DMS153 (cell line): ENCODE results near the gene NUP210L.

Source experiments
- DNase-seq: peaks from one replicate; lab custom pipeline; 2025; lab: John Stamatoyannopoulos, UW

The NUP210L gene

DNA sequence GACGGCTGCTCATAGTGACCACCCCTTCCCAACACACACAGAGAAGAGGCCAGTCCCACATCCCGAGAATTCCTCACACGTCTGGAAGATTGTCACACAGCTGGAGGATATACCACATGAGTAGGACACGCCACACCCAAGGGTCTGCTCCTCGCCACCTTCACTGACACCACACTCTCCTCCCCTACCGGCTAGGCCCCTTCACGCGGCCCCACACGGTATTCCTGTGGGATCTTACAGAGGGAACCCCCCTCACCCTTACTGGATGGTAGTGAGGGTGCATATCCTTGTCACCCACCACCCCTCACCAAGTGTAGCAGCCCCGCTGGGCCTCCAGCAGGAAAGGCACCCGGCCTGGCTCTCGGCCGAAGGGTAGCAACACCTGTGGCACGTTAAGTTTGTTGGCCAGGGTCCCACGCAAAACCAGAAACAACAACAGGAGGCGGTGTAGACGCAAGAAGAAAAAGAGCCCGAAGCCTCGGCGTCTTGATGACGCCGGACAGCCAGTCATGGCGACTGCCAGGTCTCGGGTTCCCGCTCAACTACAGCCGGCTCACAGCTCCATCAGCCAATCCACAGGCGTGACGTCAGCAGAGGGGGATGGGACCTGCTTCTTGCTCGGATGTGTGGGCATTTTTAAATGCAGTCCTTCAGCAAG, at the start of gene NUP210L:
NUP210L (minus strand) TSS at position 540 of the 658 bp plus-strand sequence.
- peak; percentile 77 for DNase-seq

DNA sequence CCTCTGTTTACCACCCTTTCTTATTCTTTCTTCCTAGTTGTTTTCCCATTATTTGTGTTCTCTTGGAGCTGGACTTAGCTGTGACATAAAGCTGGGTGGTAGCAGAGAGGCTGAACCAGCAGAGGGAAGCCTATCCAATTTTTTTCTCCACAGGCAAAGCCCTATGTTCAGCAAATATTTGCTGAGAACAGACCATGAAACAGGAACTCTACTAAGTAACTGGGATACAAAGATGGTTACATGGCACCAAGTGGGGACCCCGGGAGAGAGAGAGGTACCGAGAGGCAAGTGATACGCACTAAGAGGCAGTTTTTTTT, 44.6 kb upstream of the NUP210L start:
- no peak for DNase-seq

DNA sequence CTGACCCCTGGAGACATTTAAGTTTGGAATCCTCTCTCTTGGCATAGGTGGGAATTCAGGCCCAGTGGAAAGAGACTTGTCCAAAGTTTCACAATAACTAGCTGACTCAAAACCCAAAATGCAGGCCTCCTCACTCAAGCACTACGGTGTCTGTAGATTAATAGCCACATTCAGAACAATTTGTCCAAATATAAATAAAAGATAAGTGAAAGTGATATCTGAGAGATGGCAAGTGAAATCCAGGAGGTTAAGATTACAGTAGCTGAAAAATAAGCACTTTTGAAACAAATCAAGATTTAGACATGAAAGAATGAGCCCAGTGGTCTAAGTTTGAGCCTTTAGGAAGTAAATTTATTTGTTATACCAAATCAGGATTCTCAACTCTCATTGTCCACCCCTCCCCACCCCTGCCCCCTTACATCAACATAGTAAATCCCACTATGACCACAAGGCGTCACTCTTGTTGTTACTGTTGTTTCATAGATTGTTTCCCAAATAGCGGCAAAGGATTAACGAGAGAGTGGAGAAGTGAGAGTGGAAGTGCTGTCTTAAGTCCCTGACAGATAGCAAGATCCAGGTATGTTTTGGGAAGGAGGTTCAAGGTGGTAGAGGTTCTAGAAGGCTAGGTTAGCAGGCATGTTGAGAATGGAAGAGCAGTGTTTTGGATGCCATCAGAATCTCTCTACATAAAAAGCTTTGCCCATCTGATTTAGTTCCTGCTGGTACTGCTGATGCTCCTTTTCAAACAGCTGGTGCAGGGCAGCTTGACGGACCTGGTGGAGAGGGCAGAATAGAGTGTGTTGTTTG, 44.1 kb upstream of the NUP210L start:
- DNase-seq: peak; percentile 55

DNA sequence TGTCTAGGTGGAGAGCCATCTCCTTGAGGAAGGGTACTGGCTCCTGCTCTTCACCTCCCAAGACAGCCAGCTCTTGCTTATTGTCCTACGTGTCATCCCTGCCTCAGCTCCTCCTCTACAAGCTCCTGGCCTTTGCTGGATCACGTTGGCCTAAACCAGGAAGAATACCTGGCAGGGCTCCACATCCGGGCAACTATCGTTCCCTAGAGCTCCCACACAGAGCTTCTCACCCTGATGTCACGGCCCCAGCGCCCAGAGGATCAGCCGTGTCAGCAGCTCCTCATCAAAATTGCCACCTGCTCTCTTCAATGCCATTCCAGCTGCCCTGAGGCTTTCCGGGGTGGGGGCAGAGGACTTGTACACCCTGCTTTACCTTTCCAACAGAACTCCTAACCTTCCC, 38.9 kb upstream of the NUP210L start:
- peak; percentile 75 for DNase-seq

DNA sequence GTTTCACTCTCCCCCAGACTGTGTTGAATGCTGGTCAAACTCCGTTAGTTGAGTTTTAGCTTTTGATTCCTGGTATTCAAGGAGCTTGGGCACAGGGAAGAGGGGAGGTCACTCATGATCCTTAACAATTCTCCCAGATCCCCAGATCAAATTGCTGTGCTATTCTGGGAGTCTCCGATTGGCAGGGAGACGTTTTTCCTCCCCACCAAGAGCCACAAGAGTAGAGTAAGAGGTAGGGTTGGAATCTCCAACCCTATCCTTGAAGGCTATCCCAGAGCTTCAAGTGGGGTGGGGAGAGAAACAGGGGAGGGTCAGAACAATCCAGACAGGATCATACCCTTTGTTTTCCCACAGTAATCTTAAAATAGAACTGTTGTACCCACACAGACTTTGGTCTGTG, 37.6 kb upstream of the NUP210L start:
- no peak for DNase-seq

DNA sequence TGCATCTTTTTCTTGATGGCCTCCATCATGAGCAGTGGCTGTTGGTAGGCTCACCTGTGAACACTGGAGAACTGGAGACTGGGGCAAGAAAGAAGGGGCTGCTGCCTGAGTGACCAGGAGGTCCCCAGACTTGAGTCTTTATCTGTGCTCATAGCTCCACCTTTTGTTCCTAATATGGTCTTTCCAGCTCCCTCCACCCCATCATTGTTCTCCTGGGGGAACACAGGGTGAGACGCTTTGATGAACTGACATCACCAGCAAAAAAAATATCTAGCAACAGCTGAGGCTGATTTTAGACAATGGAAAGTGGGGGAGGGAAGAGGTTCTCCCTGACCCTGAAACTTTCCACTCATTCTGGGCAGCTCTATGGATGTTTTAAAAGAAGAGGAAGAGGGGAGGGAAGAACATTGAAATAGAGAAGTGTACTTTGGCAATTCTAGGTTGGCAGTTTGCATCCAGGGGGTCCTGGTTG, 37.2 kb upstream of the NUP210L start, which contains the start of gene TPM3:
TPM3 (minus strand) TSS at position 111 of the 472 bp plus-strand sequence; CDS start at position 29, 82 bp downstream.
- no peak for DNase-seq

DNA sequence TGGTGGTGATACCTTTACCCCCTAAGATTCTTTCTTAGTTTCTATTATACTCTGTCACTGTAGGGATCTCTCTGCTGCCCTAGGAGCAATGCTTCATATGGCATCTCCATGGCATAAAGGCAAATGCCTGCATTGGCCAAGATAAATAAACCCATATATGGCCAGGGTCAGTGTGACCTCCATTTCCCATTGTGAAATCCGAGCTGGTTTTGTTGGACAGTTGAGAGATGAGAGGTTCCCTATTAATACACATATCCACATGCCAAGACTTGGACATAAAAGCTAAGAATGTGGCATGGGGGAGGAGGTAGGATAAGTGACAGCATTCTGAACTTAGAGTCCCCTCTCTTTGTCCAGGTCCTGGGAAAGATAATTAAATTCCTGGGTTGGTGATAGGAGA, 35.7 kb upstream of the NUP210L start:
- no peak for DNase-seq

DNA sequence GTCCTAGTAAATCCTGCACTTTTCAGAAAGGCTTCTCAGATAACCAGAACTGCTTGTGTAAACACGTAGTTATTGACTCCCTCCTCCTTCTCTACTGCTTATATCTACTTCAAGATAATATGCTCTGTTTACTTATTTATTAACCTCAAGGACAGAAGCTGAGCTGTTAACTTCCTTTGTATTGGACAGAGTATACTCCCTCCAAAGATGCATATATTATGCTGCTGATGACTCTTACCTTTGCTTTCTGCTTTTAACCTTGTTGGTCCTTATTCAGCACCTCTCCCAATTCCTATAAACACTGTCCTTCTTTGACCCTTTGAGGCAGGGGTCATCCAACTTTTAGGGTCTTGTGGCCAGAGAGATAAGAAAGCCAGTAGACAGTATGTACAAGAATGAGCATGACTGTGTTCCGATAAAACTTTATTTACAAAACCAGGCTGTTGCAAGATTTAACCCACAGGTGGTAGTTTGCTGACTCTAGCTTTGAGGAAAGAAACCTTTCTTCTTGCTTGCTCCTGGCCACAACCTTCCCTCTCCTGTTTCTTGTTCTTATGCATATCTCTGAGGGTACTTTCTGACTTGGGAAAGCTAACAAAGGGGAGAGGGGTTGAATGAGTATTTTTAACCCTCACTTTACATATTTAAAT, 32.1 kb upstream of the NUP210L start:
- DNase-seq: no peak

DNA sequence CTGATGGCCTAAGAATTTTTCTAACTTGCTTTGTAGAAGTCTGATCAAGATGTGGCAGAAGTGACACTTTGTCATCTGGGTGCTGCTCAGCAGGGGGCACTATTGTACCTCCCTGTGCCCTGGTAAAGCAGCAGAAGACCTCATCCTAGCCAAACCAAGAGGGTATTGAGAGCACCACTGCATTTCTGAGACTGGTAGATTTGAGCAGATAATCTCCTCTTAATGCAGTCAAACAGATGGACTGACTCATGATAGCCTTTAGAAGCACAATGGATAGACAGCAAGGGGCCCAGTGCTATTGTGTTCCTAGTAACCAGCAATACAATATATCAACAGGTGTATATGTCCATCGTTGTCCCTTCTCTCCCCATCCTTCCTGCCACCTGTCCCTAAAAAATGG, 31.3 kb upstream of the NUP210L start:
- DNase-seq: peak; percentile 77

DNA sequence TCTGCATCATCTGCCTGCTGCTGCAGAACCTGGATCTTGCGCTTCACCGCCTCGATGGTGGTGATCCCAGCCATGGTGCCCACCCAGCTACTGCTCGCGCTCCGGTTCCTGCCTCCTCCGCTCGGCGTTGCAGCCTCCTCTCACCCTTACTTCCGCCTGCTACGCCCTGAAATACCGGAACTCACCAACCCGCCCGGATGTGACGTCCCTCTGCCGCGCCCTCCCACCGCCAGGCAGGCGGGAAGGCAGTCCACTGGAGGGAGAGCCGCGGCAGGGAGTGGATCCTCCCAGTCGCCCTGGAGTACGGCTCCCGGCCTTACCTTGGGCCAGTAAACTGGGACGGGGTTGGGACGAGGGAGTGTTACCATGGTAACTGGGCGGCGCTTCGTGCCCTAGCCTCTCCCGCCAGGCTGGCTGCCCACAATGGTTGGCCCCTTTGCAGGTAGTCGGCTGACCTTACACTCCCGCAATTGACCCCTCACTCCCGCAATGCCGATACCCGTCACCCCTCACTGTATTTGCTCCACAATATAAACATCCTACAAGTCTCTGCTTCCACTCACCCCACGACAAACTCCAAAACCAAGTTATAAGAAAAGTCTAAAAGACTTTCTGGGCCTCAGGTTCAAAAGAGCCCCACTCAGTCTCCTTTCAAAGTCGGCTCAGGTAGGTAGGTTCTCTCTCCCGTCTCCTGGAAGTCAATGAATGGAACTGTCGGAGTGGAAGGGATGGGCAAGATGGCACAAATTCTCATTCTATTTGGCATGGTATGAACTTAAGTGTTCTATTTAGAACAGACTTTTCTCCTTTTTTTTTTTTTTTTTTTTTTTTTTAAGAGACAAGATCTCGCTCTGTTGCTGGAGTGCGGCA, 28.4 kb upstream of the NUP210L start:
- peak; percentile 99 for DNase-seq

DNA sequence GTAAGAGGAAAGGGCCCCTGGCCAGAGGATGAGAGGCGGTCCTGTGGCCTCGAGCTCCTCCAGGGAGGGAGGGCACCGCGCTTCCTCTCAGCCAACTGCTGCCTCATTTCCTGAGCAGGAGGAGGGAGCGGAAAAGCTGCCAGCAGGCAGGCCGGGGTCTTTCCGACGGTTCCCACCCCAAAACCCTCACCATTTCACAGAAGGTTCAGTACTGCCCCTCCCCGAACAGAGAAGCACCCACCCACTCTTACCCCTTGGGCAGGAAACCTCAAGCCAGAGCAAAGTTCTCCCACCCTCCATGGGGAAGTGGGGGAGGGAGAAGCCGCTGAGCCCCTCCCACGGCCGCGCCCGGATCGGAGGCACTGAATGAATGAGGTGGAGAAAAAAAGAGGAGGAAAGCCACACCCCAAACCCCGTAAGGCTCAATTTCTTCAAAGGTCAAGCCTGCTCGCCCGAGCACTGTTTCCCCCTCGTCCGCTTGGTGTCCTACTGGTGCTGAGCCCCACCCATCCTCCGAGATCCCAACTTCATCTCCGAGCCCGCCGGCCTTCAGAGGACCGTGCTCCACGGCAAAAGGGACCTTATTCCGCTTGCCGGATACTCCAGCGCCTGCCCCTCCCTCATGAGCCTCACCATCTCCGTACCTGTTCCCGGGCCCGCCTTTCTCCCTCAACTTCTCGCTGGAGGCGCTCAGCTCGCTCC, 27.6 kb upstream of the NUP210L start:
- no peak for DNase-seq

DNA sequence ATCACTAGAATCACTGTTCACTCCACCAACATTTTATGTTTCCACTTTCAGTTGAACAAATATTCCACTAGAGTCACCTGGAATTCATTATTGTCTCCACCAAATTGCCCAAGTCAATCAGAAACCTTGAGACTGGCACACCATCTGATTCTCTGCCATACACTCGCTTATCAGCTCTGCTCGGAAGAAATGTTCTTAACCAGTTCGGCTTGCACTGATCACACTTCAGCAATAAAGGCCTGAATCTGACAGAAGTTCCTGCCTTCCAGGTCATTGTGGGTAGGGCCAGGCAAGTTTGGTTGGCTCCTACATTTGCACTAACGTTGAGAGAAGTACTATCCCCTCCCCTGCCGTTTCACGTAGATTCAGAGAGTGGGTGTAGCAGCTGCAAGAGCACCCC, 27.1 kb upstream of the NUP210L start:
- DNase-seq: no peak

DNA sequence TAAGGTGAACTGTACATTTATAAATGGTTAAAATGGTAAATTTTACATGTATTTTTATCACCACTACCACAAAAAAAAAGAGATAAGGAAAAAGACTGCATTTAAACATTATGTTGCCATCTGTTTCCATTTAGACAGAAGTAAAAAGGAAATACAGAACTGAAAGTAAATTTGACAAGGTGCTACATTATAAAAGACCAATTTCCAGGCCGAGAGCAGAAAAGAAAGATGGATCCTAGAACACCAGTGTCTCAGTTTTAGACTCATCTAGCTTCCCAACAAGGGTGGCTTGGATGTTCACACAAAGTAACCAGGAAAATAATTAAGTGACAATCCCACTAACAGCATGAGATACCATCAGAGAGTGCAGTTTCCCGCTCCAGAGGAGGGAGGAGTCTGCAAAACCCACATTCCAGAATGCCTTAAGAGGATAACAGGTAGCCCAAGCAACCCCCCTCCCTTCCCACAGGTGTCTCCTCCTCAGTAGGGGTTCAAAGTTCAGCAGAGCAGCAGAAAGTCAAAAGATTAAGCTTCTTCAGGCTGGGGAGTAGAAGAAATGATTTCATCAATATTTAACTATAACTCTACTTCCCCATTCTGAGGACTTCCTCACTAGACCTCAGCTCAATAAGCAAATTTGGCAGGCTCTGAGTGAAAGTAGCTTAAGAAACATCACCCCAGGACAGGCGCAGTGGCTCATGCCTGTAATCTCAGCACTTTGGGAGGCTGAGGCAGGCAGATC, 25.2 kb upstream of the NUP210L start:
- no peak for DNase-seq

DNA sequence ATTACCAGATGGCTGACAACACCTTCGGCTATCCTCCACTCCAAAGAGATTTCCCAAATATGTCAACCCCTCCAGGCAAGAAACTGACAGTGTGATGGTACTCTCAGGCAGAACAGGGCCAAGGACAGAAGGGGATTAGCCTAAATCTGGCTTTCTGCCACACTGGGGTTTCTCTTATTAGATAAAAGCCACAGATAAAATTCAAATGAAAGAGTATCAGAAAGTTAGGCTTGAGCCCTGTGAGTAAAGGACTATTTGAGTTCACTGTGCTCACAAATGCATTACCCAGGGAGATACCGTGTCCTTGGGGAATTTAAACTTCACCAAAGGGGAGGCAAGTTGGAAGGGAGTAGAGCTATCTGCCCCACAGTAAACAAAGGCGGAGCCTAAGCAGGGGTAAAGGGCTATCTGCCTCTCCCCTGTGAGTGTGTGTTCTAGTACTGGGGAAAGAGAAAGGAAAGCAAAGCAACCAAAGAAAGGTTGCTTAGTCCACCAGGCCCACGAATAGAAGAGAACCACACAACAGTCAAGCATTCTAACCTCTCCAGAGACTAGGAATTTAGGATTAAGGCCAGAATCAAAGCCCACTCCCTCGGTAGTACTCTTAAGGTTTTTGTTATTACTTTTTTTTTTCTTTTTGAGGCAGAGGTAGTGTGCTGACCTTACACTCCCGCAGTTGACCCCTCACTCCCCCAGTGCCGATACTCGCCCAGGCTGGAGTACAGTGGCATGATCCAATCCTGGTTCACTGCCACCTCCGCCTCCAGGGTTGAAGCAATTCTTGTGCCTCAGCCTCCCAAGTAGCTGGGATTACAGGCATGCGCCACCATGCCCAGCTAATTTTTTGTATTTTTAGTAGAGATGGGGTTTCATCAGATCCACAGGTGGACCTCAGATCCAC, 24.3 kb upstream of the NUP210L start:
- no peak for DNase-seq

DNA sequence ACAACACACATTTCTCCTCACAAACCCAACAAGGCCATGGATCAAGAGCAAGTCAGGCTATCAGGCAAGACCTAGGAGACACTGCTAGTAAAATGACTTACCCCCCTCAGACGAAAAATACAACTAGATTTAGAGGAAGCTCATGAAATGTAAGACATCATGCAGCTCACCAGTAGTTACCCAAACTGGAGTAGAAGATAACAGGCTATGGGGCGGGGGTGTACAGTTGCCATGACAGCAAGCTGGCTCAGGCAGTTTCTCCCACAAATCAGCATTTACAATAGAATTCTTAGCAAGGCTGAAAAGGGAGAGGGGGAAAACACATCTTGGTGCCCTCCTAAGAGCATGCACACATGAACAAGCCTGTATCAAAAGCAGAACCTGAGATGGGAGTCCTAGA, 23.1 kb upstream of the NUP210L start:
- DNase-seq: no peak

DNA sequence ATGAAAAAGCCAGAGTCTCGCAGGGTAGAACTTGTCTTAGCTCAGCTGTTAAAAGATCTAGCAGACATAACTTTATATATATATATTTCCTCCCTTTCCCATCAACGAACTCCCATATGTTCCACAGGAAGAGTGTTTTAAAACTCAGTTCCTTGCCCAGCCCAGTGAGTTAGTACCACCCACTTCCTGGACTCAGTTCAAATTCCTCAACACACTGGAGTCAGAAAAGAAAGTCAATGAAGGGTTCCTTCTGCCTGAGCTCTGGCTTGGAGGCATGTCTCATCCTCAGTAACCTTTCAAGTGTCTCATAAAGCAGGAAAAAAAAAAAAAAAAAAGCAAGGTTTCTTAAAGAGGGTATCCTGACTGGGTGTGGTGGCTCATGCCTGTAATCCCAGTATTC, 21.5 kb upstream of the NUP210L start:
- no peak for DNase-seq

DNA sequence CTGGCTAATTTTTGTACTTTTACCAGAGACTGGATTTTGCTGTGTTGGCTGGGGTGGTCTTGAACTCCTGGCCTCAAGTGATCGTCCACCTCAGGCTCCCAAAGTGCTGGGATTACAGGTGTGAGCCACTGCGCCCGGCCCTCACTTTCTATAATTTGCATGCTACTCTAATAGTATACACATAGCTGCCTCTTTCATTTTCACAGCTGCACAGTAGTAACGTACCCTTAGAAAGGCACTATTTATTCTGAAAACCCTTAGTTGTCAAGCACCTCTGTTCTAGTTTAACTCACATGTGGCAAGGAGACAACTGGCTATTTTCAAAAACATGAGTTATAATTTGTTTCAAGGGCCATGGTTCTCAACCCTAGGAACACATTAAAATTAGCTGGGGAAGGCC, 19.8 kb upstream of the NUP210L start:
- no peak for DNase-seq

DNA sequence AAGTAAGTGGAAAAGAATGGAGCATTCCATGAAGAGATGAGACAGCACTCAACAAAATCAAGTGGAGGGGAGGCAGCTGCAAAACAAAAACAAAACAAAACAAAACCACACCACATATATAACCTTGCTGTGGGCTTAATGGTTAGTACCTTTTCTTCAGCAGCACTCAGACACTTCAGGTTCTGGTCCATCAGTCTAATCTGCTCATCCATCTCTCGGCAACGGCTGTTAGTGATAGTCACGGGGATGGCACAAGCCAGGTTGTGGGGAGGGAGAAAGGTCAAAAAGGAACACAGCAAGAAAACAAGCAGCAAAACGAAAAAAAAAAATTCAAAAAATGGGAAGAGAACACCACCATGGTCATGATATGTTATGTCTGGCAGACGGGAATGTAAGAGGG, 17.0 kb upstream of the NUP210L start:
- DNase-seq: no peak

DNA sequence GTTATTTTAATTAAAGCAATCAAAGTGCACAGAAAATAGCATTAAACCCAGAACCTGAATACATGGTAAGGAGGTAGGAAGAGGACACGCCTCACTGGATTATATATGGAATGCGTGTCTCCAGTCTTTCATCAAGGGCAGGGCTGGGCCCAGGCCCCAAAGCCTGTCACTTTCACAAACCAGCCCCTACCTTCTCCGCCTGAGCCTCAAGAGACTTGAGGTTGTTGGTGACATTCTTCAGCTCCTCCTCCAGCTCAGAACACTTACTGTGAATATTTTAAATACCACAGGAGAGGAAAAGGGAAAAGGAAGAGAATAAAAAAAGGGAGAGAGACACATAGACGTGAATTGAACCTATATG, 16.3 kb upstream of the NUP210L start:
- no peak for DNase-seq
